ENCODE data around the gene PCP4L1.
"Not testable (repeated sequence)": the region's sequence is repeated elsewhere in the genome, so short reads cannot be mapped to it uniquely, and the experiment has no call there.

PCP4L1 gene

GRCh38 chr1:161314201-161314981 lies 55.8 kb downstream of the PCP4L1 start, which contains the start of gene SDHC:
Gene SDHC (plus strand): TSS chr1:161314381. CDS start chr1:161314406, 25 bp downstream.
- peak; percentile 89 for DNase-seq (ENCODE audit: low read depth)

- not testable (repeated sequence) for DNase-seq (ENCODE audit: low read depth)
Observed at GRCh38 chr1:161315841-161316674, 57.5 kb downstream of the PCP4L1 start.

- no peak for DNase-seq (ENCODE audit: low read depth)
Observed at GRCh38 chr1:161324020-161324419, 65.5 kb downstream of the PCP4L1 start.

- DNase-seq (ENCODE audit: low read depth): peak; percentile 51
Observed at GRCh38 chr1:161330346-161330745, 71.8 kb downstream of the PCP4L1 start.

- DNase-seq (ENCODE audit: low read depth): no peak
Observed at GRCh38 chr1:161333166-161333565, 74.6 kb downstream of the PCP4L1 start.
